Fibroblast of mammary gland (primary cell): ENCODE data around the gene STH.

Experiments
- DNase-seq: peaks from one replicate; pipeline ENCODE4 v3.0.0-alpha.2; 2010; ENCODE audit warnings: low read depth
- H3K4me3 ChIP-seq: 2 replicates; pipeline ENCODE4 v1.5.1; 2011; ENCODE audit warnings: low read depth, mild to moderate bottlenecking, low read length, moderate library complexity; ENCODE audit not compliant: control insufficient read depth
- CTCF ChIP-seq: conservative IDR thresholded peaks from 2 replicates; pipeline ENCODE4 v1.5.1; 2011; ENCODE audit warnings: low read depth, low read length, inconsistent platforms; ENCODE audit not compliant: control insufficient read depth, insufficient read depth

The STH gene

GRCh38 chr17:45982791-45983613, 16.0 kb upstream of the STH start:
- no peak for TF ChIP-seq CTCF
- no peak for DNase-seq
- H3K4me3 ChIP-seq = no peak overlapping the region

- no peak overlapping the region for H3K4me3 ChIP-seq
- no peak for TF ChIP-seq CTCF
- no peak for DNase-seq
These were observed 15.3 kb upstream of the STH start for GRCh38 chr17:45983614-45984310.

GRCh38 chr17:45984368-45984767, 14.7 kb upstream of the STH start:
- no peak for DNase-seq
- H3K4me3 ChIP-seq = no peak overlapping the region
- TF ChIP-seq CTCF = no peak

GRCh38 chr17:45985447-45985846, 13.6 kb upstream of the STH start:
- no peak for TF ChIP-seq CTCF
- no peak overlapping the region for H3K4me3 ChIP-seq
- DNase-seq = no peak

- H3K4me3 ChIP-seq = no peak overlapping the region
- no peak for DNase-seq
- TF ChIP-seq CTCF = no peak
These were observed 13.0 kb upstream of the STH start for GRCh38 chr17:45986056-45986455.

GRCh38 chr17:45987706-45988105, 11.3 kb upstream of the STH start:
- TF ChIP-seq CTCF = no peak
- no peak for DNase-seq
- no peak overlapping the region for H3K4me3 ChIP-seq
